Breast epithelium (tissue), 3 donors: Measurements from ENCODE around the gene CIZ1.

Experiments used
- CTCF ChIP-seq, 3 donors: fragments of 450-650 bp; IDR thresholded peaks; one replicate each; pipeline ENCODE4 v1.5.1; 2016 to 2017; ENCODE audit warnings: antibody characterized with exemption in 3 of 3, mild to moderate bottlenecking in 3 of 3, moderate library complexity in 3 of 3
- POLR2AphosphoS5 ChIP-seq, 3 donors: sonication (generic); formaldehyde crosslinking; IDR thresholded peaks; one replicate each; pipeline ENCODE4 v1.6.1; 2017; ENCODE audit warnings: antibody characterized with exemption in 3 of 3

GRCh38 chr9:128151309-128152132 is 39.9 kb downstream of the CIZ1 start:
- TF ChIP-seq POLR2AphosphoS5 (IDR thresholded peaks at IDR 0.05) (no peak), CTCF (IDR thresholded peaks at IDR 0.05) (no peak)
